Calu3 (cell line): ENCODE measurements around the gene EDN1. TPM values are rescaled to one million over a fixed set of nuclear protein-coding genes. Genes with fewer than 3 reads are reported as not detected.
A peak's percentile ranks its signal among the peaks of the same experiment; 100 is the strongest.

Experiments used
- BruUV-seq: library from RNA; stranded (reverse); fragments of 400-500 nt; replicated peaks from 2 replicates; lab custom pipeline; 2021; lab: Mats Ljungman, UMichigan
- CTCF ChIA-PET: fragments of 300-600 bp; sonication (Branson Sonifier 250); formaldehyde crosslinking; loops from one replicate; lab custom pipeline; 2022; ENCODE audit warnings: antibody characterized with exemption; lab: Charles Lee
- DNase-seq: peaks from one replicate; pipeline ENCODE4 v3.0.0; 2022
- H3K27ac Mint-ChIP-seq: one replicate; pipeline ENCODE4 v1.8.0; 2022; ENCODE audit warnings: mixed read lengths; ENCODE audit not compliant: unreplicated experiment
- H3K27me3 Mint-ChIP-seq: one replicate; pipeline ENCODE4 v1.8.0; 2022; ENCODE audit warnings: mixed read lengths; ENCODE audit not compliant: unreplicated experiment
- H3K36me3 Mint-ChIP-seq: one replicate; pipeline ENCODE4 v1.8.0; 2022; ENCODE audit warnings: mild to moderate bottlenecking, moderate library complexity, mixed read lengths; ENCODE audit not compliant: insufficient read depth, unreplicated experiment
- H3K4me1 Mint-ChIP-seq: one replicate; pipeline ENCODE4 v1.8.0; 2022; ENCODE audit warnings: mild to moderate bottlenecking, low read depth, mixed read lengths; ENCODE audit not compliant: unreplicated experiment
- H3K4me3 Mint-ChIP-seq: one replicate; pipeline ENCODE4 v1.8.0; 2022; ENCODE audit warnings: mild to moderate bottlenecking, low read depth, moderate library complexity, mixed read lengths; ENCODE audit not compliant: unreplicated experiment
- H3K9me3 Mint-ChIP-seq: one replicate; pipeline ENCODE4 v1.8.0; 2022; ENCODE audit warnings: low read depth, mixed read lengths; ENCODE audit not compliant: unreplicated experiment
- intact Hi-C: fragments of 100-400 bp; cut with micrococcal nuclease; formaldehyde crosslinking; loops from one replicate; pipeline ENCODE4 v1.10.0; 2022; ENCODE audit not compliant: unreplicated experiment
- total RNA-seq: library from RNA; stranded (reverse); gene quantifications from 2 replicates; pipeline ENCODE4 v1.2.3, GENCODE V29; 2022
- TF ChIP-seq, protein P1 (sequence below): fragments of 200-600 bp; IDR thresholded peaks from one replicate; pipeline ENCODE4 v1.8.0; 2022; ENCODE audit warnings: antibody characterized with exemption; ENCODE audit not compliant: unreplicated experiment

EDN1 gene
- total RNA-seq, 1 experiment from 2014 or later = 40.6 TPM

GRCh38 chr6:12291839-12292604, 1.9 kb downstream of the EDN1 start:
- Mint-ChIP-seq H3K36me3 (peaks cover 97% of the 10 kb centered on the region), H3K27me3 (no peaks in the 10 kb centered on the region), H3K27ac (peak overlapping the region; percentile 92), H3K9me3 (no peaks in the 10 kb centered on the region), H3K4me1 (peaks cover 43% of the 10 kb centered on the region), H3K4me3 (peak overlapping the region; percentile 81)
- BruUV-seq = TSS peak; percentile 10
- peak; percentile 31 for DNase-seq
- CTCF ChIA-PET = interaction anchor here (1.0 to 1.9 kb wide), 4 partner anchors 19 to 311 kb away, joined by 3 to 5 read pairs (median 4); no protein-coding TSS in a partner anchor
- TF ChIP-seq, protein P1, sequence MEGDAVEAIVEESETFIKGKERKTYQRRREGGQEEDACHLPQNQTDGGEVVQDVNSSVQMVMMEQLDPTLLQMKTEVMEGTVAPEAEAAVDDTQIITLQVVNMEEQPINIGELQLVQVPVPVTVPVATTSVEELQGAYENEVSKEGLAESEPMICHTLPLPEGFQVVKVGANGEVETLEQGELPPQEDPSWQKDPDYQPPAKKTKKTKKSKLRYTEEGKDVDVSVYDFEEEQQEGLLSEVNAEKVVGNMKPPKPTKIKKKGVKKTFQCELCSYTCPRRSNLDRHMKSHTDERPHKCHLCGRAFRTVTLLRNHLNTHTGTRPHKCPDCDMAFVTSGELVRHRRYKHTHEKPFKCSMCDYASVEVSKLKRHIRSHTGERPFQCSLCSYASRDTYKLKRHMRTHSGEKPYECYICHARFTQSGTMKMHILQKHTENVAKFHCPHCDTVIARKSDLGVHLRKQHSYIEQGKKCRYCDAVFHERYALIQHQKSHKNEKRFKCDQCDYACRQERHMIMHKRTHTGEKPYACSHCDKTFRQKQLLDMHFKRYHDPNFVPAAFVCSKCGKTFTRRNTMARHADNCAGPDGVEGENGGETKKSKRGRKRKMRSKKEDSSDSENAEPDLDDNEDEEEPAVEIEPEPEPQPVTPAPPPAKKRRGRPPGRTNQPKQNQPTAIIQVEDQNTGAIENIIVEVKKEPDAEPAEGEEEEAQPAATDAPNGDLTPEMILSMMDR = no peak
- intact Hi-C loops = loop anchor here (2.0 to 5.0 kb wide), 4 partner anchors 50 to 311 kb away; no protein-coding TSS in a partner anchor

- H3K4me1 Mint-ChIP-seq = peaks cover 44% of the 10 kb centered on the region
Observed at GRCh38 chr6:12293235-12293930, 3.2 kb downstream of the EDN1 start.

DNA sequence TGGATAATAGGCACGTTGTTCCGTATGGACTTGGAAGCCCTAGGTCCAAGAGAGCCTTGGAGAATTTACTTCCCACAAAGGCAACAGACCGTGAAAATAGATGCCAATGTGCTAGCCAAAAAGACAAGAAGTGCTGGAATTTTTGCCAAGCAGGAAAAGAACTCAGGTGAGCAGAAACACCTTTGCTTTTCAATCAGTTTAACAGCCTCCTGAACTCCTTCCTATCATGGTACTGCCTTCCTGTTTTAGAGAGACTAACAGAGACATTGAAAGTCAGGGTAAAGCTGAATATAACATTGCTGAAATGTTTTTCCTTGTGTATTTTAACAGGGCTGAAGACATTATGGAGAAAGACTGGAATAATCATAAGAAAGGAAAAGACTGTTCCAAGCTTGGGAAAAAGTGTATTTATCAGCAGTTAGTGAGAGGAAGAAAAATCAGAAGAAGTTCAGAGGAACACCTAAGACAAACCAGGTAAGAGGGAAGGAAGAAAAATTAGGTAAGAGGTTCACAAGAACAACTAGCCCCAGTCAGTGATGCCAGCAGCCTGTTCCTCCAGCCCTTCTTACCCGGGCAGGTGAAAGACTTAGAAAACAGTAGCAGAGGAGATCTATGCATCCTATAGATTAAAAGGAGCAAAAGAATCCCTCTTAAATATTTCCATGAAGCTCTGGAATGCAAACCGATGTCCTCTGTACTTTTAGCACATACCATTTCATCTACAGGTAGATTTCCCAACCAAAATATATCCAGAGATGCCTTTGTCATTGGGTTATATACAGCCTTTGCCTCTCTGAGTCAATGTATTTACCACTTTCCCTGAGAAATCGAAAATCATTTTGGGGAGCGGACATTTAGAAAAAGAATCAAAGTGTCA, 4.0 kb downstream of the EDN1 start:
- Mint-ChIP-seq H3K4me1 (peaks cover 44% of the 10 kb centered on the region), H3K36me3 (peaks cover 92% of the 10 kb centered on the region), H3K4me3 (peak overlapping the region; percentile 81), H3K9me3 (no peaks in the 10 kb centered on the region), H3K27me3 (no peaks in the 10 kb centered on the region), H3K27ac (peak overlapping the region; percentile 92)
- TF ChIP-seq, protein P1 = no peak
- CTCF ChIA-PET = interaction anchor here (0.6 to 0.9 kb wide), 2 partner anchors 16 to 20 kb away, joined by 3 to 5 read pairs; no protein-coding TSS in a partner anchor
- BruUV-seq = no TSS peak
- no peak for DNase-seq
- intact Hi-C loops = loop anchor here (2.0 to 5.0 kb wide), 4 partner anchors 48 to 309 kb away; no protein-coding TSS in a partner anchor

More at GRCh38 chr6:12293235-12293930, 3.2 kb downstream of the EDN1 start:
- CTCF ChIA-PET = interaction anchor here (1.9 kb wide), 1 partner anchor 211 kb away, joined by 5 read pairs; no protein-coding TSS in a partner anchor
- intact Hi-C loops = loop anchor here (2.0 to 5.0 kb wide), 4 partner anchors 49 to 309 kb away; no protein-coding TSS in a partner anchor
- no TSS peak for BruUV-seq
- no peaks in the 10 kb centered on the region for H3K27me3 Mint-ChIP-seq
- H3K4me3 Mint-ChIP-seq = peak overlapping the region; percentile 81
- peaks cover 94% of the 10 kb centered on the region for H3K36me3 Mint-ChIP-seq
- H3K27ac Mint-ChIP-seq = peak overlapping the region; percentile 92
- TF ChIP-seq, protein P1 = no peak
- DNase-seq = no peak
- no peaks in the 10 kb centered on the region for H3K9me3 Mint-ChIP-seq
